ENCODE results near the gene KIF21A. TPM values are rescaled to one million over a fixed set of nuclear protein-coding genes. Genes with fewer than 3 reads are reported as not detected.

The KIF21A gene, protein sequence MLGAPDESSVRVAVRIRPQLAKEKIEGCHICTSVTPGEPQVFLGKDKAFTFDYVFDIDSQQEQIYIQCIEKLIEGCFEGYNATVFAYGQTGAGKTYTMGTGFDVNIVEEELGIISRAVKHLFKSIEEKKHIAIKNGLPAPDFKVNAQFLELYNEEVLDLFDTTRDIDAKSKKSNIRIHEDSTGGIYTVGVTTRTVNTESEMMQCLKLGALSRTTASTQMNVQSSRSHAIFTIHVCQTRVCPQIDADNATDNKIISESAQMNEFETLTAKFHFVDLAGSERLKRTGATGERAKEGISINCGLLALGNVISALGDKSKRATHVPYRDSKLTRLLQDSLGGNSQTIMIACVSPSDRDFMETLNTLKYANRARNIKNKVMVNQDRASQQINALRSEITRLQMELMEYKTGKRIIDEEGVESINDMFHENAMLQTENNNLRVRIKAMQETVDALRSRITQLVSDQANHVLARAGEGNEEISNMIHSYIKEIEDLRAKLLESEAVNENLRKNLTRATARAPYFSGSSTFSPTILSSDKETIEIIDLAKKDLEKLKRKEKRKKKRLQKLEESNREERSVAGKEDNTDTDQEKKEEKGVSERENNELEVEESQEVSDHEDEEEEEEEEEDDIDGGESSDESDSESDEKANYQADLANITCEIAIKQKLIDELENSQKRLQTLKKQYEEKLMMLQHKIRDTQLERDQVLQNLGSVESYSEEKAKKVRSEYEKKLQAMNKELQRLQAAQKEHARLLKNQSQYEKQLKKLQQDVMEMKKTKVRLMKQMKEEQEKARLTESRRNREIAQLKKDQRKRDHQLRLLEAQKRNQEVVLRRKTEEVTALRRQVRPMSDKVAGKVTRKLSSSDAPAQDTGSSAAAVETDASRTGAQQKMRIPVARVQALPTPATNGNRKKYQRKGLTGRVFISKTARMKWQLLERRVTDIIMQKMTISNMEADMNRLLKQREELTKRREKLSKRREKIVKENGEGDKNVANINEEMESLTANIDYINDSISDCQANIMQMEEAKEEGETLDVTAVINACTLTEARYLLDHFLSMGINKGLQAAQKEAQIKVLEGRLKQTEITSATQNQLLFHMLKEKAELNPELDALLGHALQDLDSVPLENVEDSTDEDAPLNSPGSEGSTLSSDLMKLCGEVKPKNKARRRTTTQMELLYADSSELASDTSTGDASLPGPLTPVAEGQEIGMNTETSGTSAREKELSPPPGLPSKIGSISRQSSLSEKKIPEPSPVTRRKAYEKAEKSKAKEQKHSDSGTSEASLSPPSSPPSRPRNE (N-terminal part only)
- 10 to 100 TPM; 11.5 to 31.6 (median 18.0) TPM for total RNA-seq
- total RNA-seq (2013): 25.4 TPM

DNA sequence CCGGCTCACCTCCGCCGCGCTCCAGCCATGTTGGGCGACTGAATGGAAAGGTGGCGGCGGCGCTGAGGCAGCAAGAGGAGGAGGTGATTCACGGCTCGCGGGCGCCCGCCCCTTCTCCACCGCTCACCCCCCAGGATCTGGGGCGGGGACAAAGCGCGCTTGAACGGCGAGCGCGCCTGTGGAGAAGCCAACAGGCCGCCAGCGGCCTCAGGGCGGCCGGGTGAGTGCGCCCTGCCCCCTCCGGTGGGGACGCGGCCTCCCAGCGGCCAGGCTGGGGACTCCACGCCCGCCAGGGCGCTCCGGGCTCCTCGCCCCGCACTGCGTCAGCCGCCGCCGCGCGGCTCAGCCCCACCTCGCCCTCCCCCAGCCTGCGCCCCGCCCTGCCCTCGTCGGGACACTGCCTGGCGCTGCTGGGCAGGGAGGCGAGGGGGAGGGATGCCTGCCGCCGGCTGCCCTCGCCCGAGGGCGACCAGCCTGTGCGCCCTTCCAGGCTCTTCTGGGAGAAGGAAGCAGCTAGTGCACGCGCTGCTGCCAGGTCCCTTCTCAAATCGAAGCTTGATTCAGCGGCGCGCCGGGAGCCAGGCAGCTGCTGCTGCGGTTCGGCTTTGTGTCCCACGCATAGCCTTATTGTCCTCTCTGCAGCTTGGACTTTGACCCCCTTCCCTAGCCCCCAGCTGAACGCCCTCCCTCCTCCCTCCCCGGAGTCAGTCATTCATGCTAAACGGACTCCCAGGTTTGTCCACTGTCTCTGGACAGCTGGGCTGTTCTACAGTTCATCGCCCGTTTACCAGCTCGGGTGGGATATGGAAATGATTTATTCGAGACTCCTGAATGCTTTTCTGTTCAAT is at the start of gene KIF21A:
Gene KIF21A, minus strand, starts transcription at position 40 of the 848 bp plus-strand sequence. CDS start 150 bp downstream, outside the sequence.
- DNase-seq: peak; percentile 88 to 94
- intact Hi-C loops (cut with micrococcal nuclease): loop anchor here (1.0 to 5.0 kb wide), 4 partner anchors 70 to 1126 kb away; partner anchors contain the start of gene ALG10B
- peaks cover 20 to 25% of the 10 kb centered on the region in 2 donors for H3K4me1 Mint-ChIP-seq
- Histone ChIP-seq H3K27ac (ENCODE audit: low read length) (peak within 1 kb of the TSS; percentile 75), H3K4me3 (ENCODE audit: low read length) (peak within 1 kb of the TSS; percentile 72), H3K36me3 (ENCODE audit: control insufficient read depth, insufficient read depth, low read length) (no peaks in the 10 kb centered on the region), H3K9me3 (ENCODE audit: control insufficient read depth, insufficient read depth, low read length) (no peaks in the 10 kb centered on the region), H3K27me3 (ENCODE audit: control insufficient read depth, insufficient read depth, low read length) (no peaks in the 10 kb centered on the region), H3K4me1 (ENCODE audit: control insufficient read depth, insufficient read depth, low read length) (peaks cover 10% of the 10 kb centered on the region)
- TF ChIP-seq, protein P1, sequence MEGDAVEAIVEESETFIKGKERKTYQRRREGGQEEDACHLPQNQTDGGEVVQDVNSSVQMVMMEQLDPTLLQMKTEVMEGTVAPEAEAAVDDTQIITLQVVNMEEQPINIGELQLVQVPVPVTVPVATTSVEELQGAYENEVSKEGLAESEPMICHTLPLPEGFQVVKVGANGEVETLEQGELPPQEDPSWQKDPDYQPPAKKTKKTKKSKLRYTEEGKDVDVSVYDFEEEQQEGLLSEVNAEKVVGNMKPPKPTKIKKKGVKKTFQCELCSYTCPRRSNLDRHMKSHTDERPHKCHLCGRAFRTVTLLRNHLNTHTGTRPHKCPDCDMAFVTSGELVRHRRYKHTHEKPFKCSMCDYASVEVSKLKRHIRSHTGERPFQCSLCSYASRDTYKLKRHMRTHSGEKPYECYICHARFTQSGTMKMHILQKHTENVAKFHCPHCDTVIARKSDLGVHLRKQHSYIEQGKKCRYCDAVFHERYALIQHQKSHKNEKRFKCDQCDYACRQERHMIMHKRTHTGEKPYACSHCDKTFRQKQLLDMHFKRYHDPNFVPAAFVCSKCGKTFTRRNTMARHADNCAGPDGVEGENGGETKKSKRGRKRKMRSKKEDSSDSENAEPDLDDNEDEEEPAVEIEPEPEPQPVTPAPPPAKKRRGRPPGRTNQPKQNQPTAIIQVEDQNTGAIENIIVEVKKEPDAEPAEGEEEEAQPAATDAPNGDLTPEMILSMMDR (IDR thresholded peaks at IDR 0.05): peak; percentile 63
- H3K27me3 Mint-ChIP-seq (ENCODE audit: low read depth in 2 of 2): peaks cover 0 to 4% of the 10 kb centered on the region in 2 donors
- H3K4me3 Mint-ChIP-seq: peak within 1 kb of the TSS; percentile 98
- H3K9me3 Mint-ChIP-seq: no peaks in the 10 kb centered on the region
- no peaks in the 10 kb centered on the region for H3K36me3 Mint-ChIP-seq
- H3K27ac Mint-ChIP-seq: peak within 1 kb of the TSS; percentile 85 to 93
- 2% methylated on average over 72 of the region's 72 CpGs for WGBS (ENCODE audit: insufficient coverage)
- ATAC-seq: peak; percentile 89 to 97 (median 91)

DNA sequence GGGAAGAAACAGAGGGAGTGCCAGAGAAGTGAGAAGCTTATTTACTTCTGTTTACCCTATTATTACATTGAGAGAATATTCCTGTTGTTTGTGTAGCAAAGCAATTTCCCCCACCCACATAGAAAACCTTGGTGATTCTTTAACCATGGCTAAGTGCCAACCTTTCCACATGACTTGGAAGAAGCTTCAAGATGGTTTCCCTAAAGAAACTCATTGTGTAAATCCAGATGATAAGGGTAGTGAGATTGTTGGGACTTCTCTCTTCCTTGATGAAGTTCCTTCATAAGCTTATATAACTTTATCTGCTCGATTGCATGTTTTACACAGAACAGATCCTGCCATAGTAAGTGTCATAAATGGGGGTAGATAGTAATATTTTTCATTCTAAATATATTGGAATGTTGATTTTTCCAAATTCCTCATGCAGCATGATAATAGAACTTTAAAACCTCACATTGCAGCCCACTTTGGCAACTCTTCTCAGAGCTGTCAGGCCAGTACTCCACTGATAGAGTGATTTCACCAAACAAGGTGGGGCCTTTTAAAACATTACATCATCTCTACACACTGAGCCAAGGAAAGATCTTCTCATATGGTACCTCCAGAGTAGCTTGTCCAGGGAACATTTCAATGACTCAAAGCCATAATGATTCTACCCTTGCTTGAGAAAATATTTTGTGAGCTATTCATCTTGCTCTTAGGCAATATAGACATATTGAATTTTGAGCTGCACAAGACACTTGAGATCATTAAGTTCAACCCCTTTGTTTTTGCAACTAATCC is 47.8 kb upstream of the KIF21A start:
- DNase-seq (no peak), ATAC-seq (no peak)
- intact Hi-C loops (cut with micrococcal nuclease): no loop called here
- no peaks in the 10 kb centered on the region for H3K27me3 ChIP-seq (ENCODE audit: control insufficient read depth, insufficient read depth, low read length)
- H3K4me3 Mint-ChIP-seq: no peak overlapping the region
- no peak overlapping the region for H3K4me3 ChIP-seq (ENCODE audit: low read length)
- no peaks in the 10 kb centered on the region for H3K9me3 ChIP-seq (ENCODE audit: control insufficient read depth, insufficient read depth, low read length)
- WGBS (ENCODE audit: insufficient coverage): no CpG with 5 or more reads among the region's 1 CpG
- H3K36me3 Mint-ChIP-seq: no peaks in the 10 kb centered on the region
- H3K4me1 ChIP-seq (ENCODE audit: control insufficient read depth, insufficient read depth, low read length): no peaks in the 10 kb centered on the region
- TF ChIP-seq, protein P1 (IDR thresholded peaks at IDR 0.05): no peak
- H3K9me3 Mint-ChIP-seq: no peaks in the 10 kb centered on the region
- H3K27me3 Mint-ChIP-seq (ENCODE audit: low read depth in 2 of 2): peaks cover 7 to 11% of the 10 kb centered on the region in 2 donors
- H3K27ac Mint-ChIP-seq: no peak overlapping the region
- no peaks in the 10 kb centered on the region for H3K36me3 ChIP-seq (ENCODE audit: control insufficient read depth, insufficient read depth, low read length)
- H3K27ac ChIP-seq (ENCODE audit: low read length): no peak overlapping the region
- no peaks in the 10 kb centered on the region for H3K4me1 Mint-ChIP-seq

DNA sequence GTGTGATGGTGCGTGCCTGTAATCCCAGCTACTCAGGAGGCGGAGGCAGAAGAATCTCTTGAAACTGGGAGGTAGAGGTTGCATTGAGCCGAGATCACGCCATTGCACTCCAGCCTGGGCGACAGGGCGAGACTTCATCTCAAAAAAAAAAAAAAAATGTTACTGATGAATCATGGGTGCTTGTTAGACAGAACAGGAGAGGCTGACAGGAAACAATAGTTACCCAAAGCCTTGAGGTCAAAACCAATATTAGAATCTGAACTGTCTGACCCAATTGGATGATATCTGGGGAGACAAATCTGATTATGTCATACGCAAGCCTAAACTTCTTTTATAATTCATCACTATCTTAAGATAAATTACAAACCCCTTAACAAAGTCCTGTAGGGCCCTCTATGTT is 40.7 kb upstream of the KIF21A start:
- H3K27ac ChIP-seq (ENCODE audit: low read length): no peak overlapping the region
- intact Hi-C loops (cut with micrococcal nuclease): no loop called here
- no peaks in the 10 kb centered on the region for H3K4me1 Mint-ChIP-seq
- no peaks in the 10 kb centered on the region for H3K36me3 ChIP-seq (ENCODE audit: control insufficient read depth, insufficient read depth, low read length)
- no peaks in the 10 kb centered on the region for H3K36me3 Mint-ChIP-seq
- no peaks in the 10 kb centered on the region for H3K9me3 Mint-ChIP-seq
- no peaks in the 10 kb centered on the region for H3K27me3 ChIP-seq (ENCODE audit: control insufficient read depth, insufficient read depth, low read length)
- no peak for DNase-seq
- H3K4me3 Mint-ChIP-seq: no peak overlapping the region
- TF ChIP-seq, protein P1 (IDR thresholded peaks at IDR 0.05): no peak
- H3K27me3 Mint-ChIP-seq (ENCODE audit: low read depth in 2 of 2): peaks cover 15 to 36% of the 10 kb centered on the region in 2 donors
- H3K27ac Mint-ChIP-seq: no peak overlapping the region
- no peaks in the 10 kb centered on the region for H3K4me1 ChIP-seq (ENCODE audit: control insufficient read depth, insufficient read depth, low read length)
- 93% methylated on average over 7 of the region's 7 CpGs for WGBS (ENCODE audit: insufficient coverage)
- ATAC-seq: no peak
- H3K4me3 ChIP-seq (ENCODE audit: low read length): no peak overlapping the region
- H3K9me3 ChIP-seq (ENCODE audit: control insufficient read depth, insufficient read depth, low read length): no peaks in the 10 kb centered on the region
